Measurements from ENCODE around the gene CTDP1.

Gene CTDP1

DNA sequence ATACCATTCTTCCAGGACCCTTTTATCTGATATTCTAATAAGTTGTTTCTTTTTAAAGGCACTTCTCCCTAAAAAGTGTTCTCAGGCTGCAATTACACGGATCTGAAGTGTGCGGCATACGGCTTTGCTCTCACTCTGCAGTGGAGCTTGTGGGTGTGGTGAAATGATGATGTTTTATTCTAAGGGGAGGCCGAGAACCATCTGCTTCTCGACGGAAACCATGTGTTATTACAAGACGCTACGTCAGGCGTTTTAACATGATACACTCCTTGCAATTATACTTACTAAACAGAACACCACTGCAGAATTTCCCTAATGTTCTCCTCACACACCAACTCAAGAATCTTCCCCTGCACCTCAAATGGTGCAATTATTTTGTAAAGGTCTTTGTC is 34.9 kb upstream of the CTDP1 start:
- no peak for DNase-seq

DNA sequence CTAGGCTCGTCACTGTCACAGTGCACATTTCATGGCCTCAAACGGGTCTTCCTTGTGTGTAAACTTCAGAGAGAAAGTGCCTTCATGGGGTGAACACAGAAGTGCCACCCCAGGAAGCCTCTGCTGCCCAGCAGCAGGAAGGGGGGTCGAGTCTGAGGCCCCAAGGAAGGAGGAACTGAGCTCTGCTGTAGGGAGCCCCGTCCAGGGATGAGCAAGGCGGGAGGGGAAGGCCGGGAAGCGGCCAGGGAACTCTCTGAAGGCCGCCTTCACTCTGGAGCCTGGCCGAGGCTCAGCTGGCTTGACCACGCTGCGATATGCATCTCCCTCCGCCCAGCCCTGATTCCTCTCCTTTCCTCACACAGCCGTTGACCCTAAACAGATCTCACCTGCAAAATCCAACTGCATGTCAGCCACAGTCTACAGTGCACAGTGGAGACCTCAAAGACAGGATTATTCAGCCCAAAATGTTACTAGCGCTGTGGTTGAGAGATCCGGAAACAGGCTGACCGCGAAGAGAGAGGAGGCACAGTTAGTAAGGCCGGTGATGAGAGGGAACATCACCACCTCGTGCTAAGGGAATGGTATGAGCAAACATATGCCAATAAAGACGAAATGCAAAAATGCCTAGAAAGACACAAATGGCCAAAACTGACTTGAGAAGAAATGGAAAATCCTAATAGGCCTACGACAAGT is 34.2 kb upstream of the CTDP1 start:
- no peak for DNase-seq

DNA sequence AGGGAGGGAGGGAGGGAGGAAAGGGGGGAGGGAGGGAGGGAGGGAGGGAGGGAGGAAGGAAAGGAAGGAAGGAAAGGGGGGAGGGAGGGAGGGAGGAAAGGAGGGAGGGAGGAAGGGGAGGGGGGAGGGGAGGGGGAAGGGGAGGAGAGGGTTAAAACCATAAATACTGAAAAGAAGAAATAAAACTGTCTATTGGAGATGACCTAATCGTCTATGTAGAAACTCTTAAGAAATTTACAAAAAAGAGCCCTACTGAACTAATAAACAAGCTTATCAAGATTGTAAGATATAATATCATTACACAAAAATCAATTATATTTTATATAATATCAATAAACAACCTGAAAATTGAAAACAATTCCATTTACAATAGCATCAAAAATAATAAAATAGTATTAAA is 32.3 kb upstream of the CTDP1 start:
- DNase-seq, result no peak

DNA sequence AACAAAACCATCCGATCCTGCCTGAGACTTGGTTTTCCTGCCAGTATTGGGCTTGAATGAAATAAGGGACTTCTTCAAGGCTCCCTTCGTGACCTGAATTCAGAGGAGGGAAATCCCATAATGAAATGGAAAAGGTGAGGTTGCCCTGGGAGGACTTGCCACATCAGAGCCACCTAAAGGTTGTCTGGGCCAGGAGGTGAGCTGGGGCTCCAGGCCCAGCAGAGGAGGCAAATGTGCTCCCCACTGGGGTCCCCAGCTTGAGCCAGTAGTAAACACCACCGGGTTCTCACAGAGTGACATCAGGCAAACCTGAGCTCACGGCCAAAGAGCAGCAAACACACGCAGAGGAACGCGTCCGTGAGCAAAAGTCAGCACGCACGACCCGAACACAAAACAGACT is 28.6 kb upstream of the CTDP1 start:
- DNase-seq, result no peak

DNA sequence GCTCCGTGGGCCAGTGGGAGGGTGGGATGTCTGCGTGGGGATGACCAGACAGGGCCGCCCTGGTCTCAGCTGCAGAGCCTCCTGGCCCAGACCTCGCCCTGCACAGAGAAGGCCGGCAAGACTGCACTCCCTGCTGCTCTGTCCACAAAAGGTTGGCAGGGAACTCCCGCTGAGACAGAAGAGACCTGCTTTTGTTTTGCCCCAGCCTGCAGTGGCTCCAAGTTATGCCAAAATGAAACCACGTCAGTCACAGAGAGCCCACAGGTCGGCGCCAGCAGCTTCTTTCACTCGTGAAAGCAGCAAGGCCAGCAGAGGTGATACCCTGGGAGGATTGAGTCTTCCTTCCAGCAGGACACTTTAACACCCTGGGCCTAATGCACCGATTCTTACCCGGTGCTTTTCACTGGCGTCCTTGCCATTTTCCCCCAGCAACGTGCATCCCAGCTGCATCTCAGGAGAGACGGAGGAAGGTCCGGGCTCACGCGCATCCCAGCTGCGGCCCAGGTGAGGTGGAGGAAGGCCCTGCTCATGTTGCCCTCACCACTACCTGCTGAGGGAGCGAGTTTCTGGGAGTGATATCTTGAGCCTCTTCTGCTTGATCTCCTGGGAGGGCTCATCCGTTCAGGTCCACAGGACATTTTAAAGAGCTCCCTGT is 22.1 kb upstream of the CTDP1 start:
- no peak for DNase-seq

DNA sequence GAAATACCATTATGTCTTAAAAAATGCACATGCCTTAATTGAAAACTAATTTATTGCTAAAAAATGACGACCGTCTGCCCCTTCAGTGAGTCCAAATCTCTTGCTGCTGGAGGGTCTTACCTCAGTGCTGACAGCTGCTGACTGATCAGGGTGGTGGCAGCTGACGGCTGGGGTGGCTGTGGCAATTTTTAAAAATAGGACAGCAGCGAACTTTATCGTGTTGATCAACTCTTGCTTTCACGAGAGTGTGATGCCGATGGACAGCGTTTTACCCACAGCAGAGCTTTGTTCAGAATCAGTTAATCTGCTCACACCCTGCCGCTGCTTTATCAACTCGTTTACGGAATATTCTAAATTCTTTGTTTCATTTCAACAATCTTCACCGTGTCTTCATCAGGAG is 21.2 kb upstream of the CTDP1 start:
- DNase-seq, result no peak

DNA sequence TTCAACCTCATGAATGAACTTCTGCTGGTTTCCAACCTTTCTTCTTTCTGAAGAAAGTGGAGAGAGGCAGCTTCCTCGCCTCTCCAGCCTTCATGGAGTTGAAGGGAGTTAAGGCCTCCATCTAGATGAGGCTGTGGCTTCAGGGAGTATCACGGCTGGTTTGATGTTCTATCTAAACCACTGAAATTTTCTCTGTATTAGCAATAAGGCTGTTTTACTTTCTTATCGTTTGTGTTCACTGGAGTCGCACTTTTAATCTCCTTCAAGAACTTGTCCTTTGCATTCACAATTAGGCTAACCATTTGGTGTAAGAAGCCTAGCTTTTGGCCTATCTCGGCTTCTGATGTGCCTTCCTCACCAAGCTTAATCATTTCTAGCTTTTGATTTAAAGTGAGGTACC is 19.9 kb upstream of the CTDP1 start:
- DNase-seq, result no peak

DNA sequence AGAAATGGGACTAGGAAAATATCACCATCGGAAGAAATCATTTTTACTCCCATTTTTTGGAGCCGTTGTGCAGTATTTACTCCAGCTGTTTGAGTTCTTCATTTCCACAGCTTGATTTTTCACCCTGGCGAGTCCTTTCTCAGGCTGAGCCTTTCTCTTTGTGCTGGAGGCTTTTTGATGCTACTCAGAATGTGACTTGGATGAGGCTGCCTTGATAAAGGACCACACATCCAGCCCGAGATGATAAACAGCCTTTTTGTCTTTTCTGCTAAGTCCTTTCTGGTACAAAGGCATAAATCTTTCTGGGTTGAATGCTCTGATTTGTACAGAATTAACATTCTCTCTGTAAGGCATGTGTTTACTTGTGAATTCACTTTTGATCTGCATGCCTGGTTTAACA is 17.6 kb upstream of the CTDP1 start:
- DNase-seq, result no peak

DNA sequence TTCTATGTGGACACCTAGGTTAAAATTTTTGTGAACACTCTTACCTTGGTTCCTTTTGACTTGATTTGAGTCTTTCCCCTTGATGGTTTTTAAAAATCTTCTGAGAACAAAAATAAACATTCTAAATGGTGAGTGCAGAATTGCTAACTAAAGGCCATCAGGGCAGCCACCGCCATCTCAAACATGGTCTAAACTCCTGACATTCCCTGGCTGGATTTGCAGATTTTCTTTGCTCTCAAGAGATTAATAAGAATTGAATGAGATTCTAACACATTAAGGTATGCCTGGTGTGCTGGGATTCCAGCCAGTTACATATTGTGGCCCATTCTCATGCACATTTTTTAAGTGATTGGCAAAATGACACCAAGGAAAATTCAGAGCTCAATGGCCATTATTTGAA is 17.2 kb upstream of the CTDP1 start:
- DNase-seq, result no peak

DNA sequence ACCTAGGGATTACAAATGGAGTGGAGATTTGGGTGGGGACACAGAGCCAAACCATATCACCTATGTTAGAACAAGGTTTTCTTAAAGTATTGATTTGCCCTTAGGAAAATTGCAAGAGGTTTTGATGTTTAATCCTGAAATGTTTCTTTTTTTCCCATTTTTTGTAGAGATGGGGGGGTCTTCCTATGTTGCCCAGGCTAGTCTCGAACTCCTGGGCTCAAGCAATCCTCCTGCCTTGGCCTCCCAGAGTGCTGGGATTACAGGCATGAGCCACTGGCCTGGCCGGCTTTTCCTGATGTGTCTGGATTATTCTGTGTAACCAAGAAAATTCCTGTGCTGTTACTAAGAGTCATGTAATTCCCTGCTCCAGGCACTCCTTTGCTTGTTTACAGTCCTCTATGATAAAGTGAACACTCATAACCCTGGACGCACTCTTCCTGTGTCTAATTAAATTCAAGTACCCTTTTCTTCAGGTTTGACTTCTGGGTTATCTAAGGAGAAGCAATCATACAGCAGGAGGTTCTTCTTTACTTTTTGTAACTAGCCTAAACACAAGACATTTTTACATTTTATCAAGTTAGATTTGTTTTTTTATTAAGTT is 15.0 kb upstream of the CTDP1 start:
- DNase-seq, result no peak

DNA sequence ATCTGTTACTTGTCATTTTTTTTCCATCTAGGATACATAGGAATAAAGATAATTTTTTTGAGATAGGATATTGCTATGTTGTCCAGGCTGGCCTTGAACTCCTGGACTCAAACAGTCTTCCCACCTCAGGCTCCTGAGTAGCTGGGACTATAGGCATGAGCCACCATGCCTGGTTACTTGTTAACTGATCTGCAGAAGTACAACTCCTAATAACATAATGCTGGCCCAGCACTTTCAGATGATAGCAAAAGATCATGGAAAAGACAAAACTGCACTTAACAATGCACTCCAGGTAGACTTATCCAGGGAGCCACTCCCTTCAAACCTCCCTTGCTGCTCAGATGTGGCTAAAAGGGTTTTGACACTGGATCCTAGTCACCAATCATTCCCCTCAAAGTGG is 11.4 kb upstream of the CTDP1 start:
- DNase-seq, result no peak

DNA sequence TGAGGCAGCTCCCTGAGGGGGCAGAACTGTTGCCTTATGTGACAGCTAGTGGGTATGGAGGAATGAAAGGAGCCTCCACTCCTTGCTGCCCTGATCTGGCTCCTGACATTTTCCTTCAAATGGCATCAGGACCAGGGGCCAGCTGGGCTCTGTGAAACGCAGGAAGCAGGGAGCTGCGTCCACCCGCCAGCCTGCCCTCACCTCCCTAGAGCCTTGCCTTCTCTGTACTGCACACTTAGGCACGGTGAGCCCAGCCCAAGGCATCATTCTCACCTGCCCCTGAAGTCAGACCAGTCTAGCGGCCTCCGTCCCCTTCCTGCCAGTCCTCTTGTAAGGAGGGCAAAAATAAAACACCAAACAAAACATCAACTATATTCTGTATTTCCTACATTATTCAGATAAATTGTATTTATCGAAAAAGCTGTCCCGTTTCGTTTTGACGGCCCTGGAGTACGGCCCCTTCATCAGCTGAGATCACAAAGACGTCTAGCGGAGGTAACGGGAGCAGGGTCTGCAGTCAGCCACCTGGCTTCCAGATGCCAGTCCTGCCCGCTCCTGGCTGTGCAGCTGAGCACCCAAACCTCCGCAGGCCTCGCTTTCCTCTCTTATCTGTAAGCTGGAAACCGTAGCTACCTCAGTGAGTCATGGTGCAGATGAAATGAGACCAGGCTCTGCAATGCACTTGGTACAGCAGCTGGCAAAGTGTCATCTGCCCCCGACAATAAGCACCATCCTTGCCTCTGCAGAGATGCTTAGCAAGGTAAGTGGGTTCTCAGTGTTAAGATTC is 6.9 kb upstream of the CTDP1 start:
- no peak for DNase-seq

DNA sequence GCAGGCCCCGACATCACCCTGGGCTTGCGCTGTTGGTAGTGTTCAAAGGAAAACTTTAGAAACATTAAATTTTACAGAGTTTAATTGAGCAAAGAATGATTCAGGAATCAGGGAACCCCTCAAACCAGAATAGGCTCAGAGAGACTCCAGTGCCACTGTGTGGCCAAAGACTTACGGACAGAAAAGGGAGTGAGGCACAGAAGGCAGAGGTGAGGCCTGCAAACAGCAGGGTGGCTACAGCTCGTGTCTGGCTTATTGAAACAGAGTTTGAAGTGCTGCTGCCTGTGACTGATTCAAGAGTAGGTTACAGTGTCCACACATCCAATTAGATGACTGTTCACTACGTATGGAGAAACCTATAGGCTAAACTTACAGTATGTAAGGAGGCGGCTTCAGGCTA is 2.4 kb upstream of the CTDP1 start:
- no peak for DNase-seq

DNA sequence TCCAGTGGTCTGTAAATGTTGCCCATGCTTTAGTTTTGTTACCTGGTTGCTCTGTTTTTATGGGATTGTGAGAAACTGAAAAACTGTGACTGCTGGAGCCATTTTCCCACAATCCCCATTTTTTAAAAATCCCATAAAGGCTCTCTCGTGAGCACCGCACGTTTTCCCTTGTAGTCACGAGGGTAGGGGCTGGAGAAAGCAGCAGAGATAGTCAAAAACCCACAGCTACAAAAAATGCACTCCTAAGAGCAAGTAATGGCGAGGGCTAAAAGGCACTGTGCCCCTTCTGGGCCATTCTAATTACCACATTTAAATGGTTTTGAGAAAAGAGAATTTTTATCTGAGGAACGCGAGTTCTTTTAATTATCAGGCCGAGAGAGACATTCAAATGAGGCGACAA is 1.8 kb upstream of the CTDP1 start:
- no peak for DNase-seq

DNA sequence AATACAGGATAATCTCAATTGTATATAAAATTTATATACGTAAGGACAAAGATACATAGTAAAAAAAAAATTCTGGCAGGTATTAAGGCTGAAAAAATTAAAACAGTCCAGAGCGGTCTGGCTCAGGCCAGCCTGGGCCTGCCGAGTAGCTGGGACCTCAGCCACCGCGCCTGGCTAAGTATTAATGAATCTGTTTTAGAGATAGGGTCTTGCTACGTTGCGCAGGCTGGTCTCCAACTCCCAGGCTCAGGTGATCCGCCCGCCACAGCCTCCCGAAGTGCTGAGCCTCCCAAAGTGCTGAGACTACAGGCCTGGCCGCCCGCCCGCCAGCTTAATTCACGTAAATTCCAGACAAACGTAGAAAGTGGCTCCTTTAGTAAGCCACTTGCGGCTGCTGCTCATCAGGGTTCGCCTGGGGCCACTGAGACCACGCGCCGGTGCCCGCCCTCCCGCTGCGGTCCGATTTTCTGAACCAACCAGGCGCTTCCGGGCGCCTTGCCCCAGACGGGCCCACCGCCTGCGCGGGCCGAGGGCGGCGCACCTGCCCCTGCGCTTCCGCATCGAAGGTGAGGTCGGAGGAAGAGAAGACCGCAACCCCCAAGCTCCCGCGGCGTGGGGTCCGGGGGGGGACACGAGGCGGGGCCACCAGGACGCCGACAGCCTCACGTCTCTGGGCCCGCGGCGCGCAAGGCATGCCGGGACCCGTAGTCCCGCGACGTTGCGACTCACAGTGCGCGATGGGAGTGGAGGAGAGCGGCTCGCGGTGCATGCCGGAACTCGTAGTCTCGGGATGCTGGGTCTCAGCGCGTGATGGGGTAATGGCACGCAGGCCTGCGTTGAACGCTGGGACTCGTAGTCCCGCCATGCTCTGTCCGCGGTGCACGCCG is 695 bp upstream of the CTDP1 start:
- DNase-seq, result peak; percentile 99

DNA sequence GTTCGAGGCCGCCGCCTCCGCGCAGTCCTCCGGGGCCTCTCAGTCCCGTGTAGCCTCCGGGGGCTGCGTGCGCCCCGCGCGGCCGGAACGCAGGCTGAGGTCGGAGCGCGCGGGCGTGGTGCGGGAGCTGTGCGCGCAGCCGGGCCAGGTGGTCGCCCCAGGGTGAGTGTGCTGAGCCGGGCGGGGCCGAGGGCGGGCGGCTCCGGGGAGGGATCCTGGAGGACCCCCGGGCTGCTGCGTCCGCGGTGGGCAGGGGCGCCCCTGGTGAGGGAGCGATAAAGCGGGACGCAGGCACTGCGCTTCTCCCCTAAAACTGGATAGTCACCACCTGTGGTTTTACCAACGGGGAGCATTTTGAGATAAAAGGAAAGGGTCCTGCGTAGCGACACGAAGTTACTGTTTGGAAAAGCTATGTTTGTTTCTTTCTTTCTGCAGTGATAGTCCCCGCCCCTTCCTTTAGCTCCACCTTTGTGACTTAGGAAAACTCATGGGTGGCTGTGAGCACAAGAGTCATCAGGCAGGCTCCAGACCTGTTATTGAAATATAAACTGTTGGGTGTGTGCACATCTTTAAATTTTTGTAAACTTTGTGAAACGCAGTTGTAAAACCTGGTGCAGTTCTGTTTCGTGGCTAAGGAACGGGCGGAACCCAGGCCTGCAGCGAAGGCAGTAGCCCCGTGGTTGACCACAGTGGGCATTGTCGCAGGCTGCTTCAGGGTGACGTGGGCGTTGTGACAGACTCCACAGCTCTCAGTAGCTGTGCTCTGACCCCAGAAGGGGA is 687 bp downstream of the CTDP1 start:
- DNase-seq, result peak; percentile 55

DNA sequence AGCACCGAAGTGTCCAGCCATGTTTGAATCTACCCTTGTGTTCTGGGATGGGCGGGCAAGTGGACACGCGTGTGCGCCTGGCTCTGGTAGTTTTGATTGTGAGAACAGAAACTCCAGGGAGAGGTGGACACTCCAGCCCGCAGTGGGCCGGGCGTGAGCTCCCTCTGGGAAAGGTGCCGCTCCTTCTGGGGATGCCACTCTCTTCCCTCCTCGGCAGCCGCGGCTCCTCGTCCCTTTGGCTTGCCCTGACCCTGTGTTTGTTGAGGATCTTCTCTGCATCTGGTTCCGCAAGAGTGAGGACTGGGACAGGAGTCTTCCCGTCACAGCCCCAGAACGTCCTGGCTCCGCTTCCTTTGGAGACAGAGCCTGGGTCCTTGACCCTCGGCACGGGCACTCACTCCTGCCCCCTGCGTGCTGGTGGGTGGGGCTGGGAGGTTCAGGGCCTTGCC is 1.3 kb downstream of the CTDP1 start:
- no peak for DNase-seq

DNA sequence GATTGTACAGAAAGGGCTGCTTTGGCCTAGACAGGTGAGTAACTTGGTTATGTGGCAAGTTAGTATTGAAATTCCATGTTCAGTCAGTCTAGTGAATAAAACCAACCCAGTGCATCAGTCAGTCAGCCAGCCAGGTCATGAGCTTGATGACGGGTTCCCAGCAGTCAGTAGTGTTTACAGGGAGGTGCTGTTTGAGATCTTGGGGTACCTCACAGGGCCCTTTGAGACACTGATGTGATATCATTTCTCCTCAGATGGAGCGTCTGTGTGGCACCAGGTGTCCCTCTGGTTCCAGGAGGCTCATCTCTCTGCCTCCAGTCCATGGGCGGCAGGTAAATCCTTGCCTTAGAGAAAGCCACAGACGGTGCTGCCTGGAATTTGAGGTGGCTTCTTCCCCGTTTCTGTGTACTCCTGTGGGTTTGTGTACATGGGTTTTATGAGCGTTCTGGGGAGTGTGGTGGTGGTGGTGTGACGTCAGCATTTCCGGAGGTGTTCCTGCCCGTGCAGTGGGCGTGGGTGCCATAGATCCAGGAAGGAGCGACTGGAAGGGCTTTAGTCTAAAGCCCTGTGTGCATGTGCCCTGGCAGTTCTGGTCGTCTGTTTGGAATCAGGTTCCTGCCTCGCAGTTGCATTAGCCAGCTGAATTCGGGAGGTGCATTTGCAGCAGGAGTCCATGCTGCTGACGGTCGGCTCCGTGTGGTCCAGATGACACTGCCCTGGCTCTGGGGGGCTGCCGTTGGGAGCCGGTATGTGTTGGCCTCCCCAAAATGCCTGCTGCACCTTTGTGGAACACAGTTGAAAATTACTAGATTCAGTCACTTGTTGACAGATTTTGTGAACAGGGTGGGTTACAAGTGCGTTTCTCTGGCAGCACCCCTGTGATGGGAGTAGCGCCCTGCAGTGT is 2.1 kb downstream of the CTDP1 start:
- DNase-seq, result peak; percentile 31

DNA sequence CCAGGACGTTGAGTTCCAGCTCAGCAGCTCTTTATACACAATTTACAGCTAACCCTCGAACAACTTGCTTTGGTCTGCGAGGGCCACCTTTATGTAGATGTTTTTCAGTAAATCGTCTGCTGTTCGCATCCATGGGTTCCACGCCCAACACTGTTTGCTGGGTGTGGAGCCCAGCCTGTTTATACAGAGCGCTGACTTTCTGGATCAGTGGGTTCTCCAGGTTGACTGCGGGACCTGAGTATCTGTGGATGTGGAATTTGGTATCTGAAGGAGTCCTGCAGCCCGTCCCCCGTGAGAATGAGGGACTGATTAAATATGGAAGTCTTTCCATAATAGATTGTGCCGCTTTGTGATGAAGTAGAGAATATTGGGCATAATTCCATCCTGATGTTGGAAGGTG is 2.9 kb downstream of the CTDP1 start:
- no peak for DNase-seq

DNA sequence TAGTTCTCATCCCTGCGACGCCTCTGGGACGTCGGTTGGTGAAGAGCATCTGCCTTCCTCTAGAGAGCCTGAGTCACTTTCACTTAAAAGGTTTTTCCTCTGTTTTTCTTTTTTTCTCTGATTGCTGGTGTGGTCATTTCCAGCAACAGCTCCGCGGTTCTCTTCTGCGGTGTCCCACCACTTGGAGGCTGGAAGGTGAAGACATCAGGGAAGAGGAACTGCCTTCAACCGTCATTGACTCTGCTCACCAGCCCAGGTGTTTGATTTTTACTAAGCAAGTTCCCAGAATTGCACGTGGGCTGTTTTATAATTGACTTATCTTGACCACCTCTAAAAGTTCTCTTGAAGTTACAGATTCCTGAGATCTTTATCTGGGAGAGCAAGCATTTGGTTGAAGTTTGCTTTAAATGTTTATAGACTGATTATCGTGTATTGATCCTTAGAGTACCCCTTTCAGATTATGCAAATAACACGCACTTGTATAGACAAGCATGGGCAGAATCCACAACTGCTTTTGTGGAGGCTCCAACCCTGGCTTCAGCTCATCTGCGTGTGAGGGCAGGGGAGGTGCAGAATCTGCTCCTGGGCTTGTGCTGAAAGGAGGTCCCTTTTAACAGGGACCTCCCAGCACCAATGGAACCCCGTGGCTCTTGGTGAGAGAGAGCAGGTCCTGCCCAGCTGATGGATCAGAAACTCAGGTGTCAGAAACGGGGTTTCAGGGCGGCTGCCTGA is 3.5 kb downstream of the CTDP1 start:
- no peak for DNase-seq
